Activated T-cell treated with anti-CD3 and anti-CD28 coated beads for 1 hour (primary cell): Measurements from ENCODE around the gene TMCO1.
"Not testable (repeated sequence)": the region's sequence is repeated elsewhere in the genome, so short reads cannot be mapped to it uniquely, and the experiment has no call there.

Experiments used
- DNase-seq: peaks from one replicate; pipeline ENCODE4 v3.0.0-alpha.2; 2020; ENCODE audit warnings: low read depth

Gene TMCO1

DNA sequence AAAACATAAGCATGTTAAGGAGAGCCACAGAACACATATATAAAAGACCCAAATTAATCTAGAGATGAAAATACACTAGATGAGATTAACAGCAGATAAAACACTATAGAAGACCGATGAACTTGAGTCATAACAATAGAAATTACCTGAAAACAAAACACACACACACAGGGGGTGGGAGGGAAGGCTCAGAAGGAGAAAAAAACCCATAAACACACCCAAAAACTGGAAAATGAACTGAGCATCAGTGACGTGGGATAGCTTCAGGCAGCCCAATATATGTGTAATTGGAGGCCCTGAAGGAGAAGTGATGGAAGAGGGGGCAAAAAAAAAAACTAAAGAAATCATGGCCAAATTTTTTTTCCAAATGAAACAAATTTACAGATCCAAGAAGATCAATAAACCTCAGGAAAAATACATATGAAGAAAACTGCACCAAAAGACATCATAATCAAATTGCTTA, 81.7 kb downstream of the TMCO1 start:
- no peak for DNase-seq

DNA sequence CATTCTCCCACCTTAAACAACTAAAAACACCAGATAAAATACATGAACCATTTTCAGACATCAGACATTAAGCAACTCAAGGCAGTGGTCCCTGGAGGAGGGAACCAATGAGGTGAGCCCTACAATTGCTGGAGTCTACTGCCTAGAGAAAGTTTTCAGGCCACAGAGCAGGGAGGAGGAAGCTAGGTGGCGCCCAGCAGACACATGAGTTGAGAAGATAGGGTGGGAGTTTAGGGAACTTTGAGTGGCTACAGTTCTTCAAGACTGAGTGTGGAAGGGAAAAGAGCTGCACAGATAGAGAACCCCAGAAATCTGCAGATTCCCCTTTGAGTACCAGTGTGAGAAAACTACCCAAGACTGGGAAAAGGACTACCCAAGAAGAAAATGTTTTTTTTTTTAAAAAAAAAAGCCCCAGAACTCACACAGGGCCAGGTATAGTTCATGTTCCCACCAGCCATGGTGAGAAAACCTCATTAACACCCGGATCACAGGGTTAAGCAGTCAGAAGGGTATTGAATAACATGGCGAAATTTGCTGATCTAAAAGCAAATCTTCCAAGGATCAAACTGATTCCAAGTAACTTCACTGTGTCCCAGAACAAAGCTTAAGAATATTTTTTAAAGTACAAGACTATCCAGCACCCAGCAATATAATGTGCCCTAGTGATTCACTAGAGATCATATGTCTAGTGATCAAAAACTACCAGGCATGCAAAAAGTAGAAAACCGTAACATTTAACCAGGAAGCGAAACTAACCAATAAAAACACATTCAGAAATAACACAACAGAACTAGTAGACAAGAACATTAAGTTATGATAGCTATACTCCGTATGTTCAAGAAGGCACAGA, 82.3 kb downstream of the TMCO1 start:
- no peak for DNase-seq

DNA sequence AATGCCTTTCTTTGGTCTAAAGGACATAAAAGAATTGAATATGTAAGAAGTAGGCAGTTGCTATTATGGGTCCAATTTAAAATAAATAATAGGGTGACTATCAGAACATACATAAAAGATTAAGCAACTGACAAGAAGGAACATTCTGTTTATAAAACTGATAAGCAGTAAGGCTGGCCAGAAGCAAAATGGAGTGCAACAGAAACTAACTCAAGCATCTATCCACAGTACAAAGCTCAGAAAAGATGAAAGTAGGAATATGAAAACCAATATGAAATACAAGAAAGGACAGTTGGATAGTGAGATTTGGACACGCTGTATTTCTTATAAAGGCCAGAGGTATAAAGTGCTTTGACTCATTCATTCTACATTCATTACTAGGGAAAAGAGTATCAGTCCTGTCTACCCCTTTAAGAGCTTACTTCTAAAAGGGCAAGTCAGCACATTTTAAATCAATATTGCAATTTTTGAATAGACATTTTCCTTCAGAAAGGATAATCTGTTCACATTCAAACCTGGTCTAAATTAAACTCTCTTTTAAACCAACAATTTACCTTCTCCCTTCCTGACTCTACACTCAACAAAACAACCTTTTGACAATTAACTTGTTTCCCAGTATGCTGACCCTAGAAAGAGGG, 84.7 kb downstream of the TMCO1 start:
- DNase-seq: no peak

DNA sequence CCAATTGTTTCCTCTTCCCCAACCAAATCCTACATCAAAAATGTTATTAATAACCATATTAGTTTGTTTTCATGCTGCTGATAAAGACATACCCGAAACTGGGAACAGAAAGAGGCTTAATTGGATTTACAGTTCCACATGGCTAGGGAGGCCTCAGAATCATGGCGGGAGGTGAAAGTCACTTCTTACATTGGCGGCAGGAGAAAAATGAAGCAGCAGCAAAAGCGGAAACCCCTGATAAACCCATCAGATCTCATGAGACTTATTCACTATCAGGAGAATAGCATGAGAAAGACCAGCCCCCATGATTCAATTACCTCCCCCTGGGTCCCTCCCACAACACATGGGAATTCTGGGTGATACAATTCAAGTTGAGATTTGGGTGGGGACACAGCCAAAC, 87.9 kb downstream of the TMCO1 start:
- not testable (repeated sequence) for DNase-seq

DNA sequence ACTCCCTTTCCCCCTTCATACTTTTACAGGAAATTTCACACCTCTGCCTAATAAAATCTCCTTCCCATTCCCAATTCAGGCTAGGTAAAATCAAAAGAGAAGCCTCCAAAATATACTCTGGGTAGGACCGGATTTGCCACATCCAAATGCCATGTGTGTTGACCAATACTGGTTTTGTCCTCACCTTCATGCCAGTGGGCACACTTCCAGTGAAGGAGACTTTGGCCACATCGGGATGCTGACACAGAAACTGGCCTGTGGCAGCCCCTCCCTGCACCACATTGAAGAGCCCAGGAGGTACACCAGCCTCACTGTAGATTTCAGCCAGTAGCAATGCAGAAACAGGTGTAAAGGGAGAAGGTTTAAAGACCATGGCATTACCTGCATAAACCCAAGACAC, 88.4 kb downstream of the TMCO1 start:
- DNase-seq: no peak

DNA sequence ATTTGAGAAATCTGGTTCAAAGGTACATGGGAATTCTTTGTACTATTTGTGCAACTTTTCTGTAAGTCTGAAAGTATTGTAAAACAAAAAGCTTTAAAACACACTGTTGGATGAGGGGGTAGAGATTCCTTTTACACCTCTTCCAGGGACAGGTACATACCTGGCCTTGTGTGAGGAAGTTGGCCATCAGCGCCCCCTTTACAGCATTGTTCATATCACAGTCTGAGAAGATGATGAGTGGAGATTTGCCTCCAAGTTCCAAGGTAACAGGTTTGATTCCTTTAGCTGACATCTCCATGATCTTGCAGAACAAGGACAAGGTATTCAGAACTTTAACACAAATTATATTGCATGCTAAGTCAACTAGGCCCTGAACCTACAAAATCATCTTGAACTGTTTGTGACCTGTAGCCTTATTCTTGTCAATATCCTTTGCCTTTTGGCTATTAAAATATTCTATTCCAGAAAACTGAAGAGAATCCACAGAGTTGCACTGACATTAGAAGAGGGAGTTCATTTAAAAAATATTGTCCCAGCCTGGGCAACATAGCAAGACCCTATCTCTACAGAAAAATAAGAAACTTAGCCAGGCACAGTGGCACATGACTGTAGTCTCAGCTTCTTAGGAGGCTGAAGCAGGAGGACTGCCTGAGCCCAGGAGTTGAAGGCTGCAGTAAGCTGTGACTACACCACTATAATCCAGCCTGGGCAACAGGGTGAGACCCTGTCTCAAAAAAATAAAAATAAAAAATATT, 89.2 kb downstream of the TMCO1 start:
- no peak for DNase-seq

DNA sequence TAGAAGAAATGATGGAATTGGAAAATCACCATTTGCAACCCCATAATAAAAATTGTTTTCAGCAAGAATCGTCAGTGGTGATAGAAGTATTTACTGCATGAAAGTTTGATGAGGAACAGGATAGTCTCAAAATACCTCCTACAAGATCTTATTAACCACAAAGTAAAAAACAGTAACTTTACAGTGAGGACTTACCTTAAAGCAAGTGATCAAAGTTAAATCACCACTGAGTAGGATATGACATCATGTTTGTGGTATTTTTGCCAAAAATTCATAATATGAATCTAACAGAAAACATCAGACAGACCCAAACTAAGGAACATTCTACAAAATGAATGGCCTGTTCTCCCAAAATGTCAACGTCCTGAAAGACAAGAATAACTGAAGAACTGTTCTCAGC, 90.2 kb downstream of the TMCO1 start:
- DNase-seq: no peak
